Endodermal cell (in vitro differentiated cells): ENCODE results near the gene ADAMTS4. TPM values are rescaled to one million over a fixed set of nuclear protein-coding genes. Genes with fewer than 3 reads are reported as not detected.
A peak's percentile ranks its signal among the peaks of the same experiment; 100 is the strongest.

Source experiments
- DNase-seq: peaks from one replicate; pipeline ENCODE4 v3.0.0-alpha.2; 2017
- H3K27ac ChIP-seq: 2 replicates; pipeline ENCODE4 v1.5.1; 2013; ENCODE audit warnings: mild to moderate bottlenecking, low read depth, low read length, moderate library complexity
- H3K27me3 ChIP-seq: 2 replicates; pipeline ENCODE4 v1.6.1; 2013; ENCODE audit warnings: mild to moderate bottlenecking, low read length, moderate library complexity; ENCODE audit not compliant: insufficient read depth, control insufficient read depth, poor library complexity, severe bottlenecking
- H3K36me3 ChIP-seq: 2 replicates; pipeline ENCODE4 v1.7.0; 2013; ENCODE audit warnings: mild to moderate bottlenecking, low read length, moderate library complexity; ENCODE audit not compliant: control insufficient read depth, insufficient read depth
- H3K4me1 ChIP-seq: one replicate; pipeline ENCODE4 v1.7.0; 2013; ENCODE audit warnings: low read length; ENCODE audit not compliant: control insufficient read depth, insufficient read depth
- H3K4me3 ChIP-seq: 2 replicates; pipeline ENCODE4 v1.5.1; 2013; ENCODE audit warnings: mild to moderate bottlenecking, low read length, moderate library complexity
- H3K9ac ChIP-seq: 2 replicates; pipeline ENCODE4 v1.6.1; 2013; ENCODE audit warnings: mild to moderate bottlenecking, low read length, moderate library complexity; ENCODE audit not compliant: poor library complexity, severe bottlenecking; ENCODE audit errors: extremely low read depth
- H3K9me3 ChIP-seq: 2 replicates; pipeline ENCODE4 v1.6.1; 2013; ENCODE audit warnings: mild to moderate bottlenecking, low read length, moderate library complexity; ENCODE audit not compliant: control insufficient read depth
- H3K27ac Mint-ChIP-seq: 2 replicates; pipeline ENCODE4 v1.8.0; 2020; ENCODE audit warnings: mixed read lengths
- H3K27me3 Mint-ChIP-seq: 2 replicates; pipeline ENCODE4 v1.8.0; 2021; ENCODE audit warnings: mild to moderate bottlenecking, mixed read lengths; ENCODE audit not compliant: insufficient read depth
- H3K36me3 Mint-ChIP-seq: 2 replicates; pipeline ENCODE4 v1.8.0; 2020; ENCODE audit warnings: low read depth, mixed read lengths
- H3K4me1 Mint-ChIP-seq: 2 replicates; pipeline ENCODE4 v1.8.0; 2020; ENCODE audit warnings: mixed read lengths
- H3K4me3 Mint-ChIP-seq: 2 replicates; pipeline ENCODE4 v1.8.0; 2020; ENCODE audit warnings: mild to moderate bottlenecking, moderate library complexity, mixed read lengths
- H3K9me3 Mint-ChIP-seq: 2 replicates; pipeline ENCODE4 v1.8.0; 2020; ENCODE audit warnings: mild to moderate bottlenecking, mixed read lengths
- whole genome bisulfite sequencing, 2 experiments: methylation state at CpG; one replicate each; pipeline versions ENCODE4 v1.1.5 to v1.1.7; 2013; ENCODE audit warnings: missing lambda C conversion rate in 2 of 2, mixed read lengths in 1 of 2; ENCODE audit not compliant: insufficient coverage in 1 of 2, insufficient read length in 1 of 2; 5-methylcytosine and 5-hydroxymethylcytosine counted together
- total RNA-seq, 2 donors: library from RNA; stranded (reverse); fragmentation: NEBNext Ultra II Directional in 1 of 2; extraction: Animal tissue kit (Norgen Biotek cat#: 25700) in 1 of 2; gene quantifications; 2 replicates in 1 of 2; 3 replicates in 1 of 2; pipeline ENCODE4 v1.2.1, GENCODE V29; 2021
- TF ChIP-seq, protein P1 (sequence below): fragments of 200-600 bp; sonication (generic); conservative IDR thresholded peaks from 2 replicates; pipeline ENCODE4 v1.5.0; 2021; ENCODE audit warnings: antibody characterized with exemption, mild to moderate bottlenecking

ADAMTS4 gene
- total RNA-seq, 2 donors from 2014 or later: 4.4 to 9.6 TPM

GRCh38 chr1:161209790-161210409 is 11.0 kb upstream of the ADAMTS4 start:
- no peaks in the 10 kb centered on the region for H3K9me3 ChIP-seq
- peaks cover 79% of the 10 kb centered on the region for H3K36me3 ChIP-seq
- H3K27me3 Mint-ChIP-seq: no peaks in the 10 kb centered on the region
- H3K4me3 Mint-ChIP-seq: no peak overlapping the region
- no peaks in the 10 kb centered on the region for H3K9me3 Mint-ChIP-seq
- H3K4me1 Mint-ChIP-seq: peaks cover 7% of the 10 kb centered on the region
- TF ChIP-seq, protein P1, sequence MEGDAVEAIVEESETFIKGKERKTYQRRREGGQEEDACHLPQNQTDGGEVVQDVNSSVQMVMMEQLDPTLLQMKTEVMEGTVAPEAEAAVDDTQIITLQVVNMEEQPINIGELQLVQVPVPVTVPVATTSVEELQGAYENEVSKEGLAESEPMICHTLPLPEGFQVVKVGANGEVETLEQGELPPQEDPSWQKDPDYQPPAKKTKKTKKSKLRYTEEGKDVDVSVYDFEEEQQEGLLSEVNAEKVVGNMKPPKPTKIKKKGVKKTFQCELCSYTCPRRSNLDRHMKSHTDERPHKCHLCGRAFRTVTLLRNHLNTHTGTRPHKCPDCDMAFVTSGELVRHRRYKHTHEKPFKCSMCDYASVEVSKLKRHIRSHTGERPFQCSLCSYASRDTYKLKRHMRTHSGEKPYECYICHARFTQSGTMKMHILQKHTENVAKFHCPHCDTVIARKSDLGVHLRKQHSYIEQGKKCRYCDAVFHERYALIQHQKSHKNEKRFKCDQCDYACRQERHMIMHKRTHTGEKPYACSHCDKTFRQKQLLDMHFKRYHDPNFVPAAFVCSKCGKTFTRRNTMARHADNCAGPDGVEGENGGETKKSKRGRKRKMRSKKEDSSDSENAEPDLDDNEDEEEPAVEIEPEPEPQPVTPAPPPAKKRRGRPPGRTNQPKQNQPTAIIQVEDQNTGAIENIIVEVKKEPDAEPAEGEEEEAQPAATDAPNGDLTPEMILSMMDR: peak; percentile 93
- 51 to 62% methylated on average over 4 to 11 of the region's 11 CpGs for WGBS, 2 experiments
- H3K9ac ChIP-seq: no peak overlapping the region
- no peak overlapping the region for H3K27ac ChIP-seq
- peak overlapping the region; percentile 71 for H3K27ac Mint-ChIP-seq
- H3K27me3 ChIP-seq: no peaks in the 10 kb centered on the region
- no peaks in the 10 kb centered on the region for H3K4me1 ChIP-seq
- H3K36me3 Mint-ChIP-seq: peaks cover 73% of the 10 kb centered on the region
- no peak overlapping the region for H3K4me3 ChIP-seq
- peak; percentile 95 for DNase-seq

DNA sequence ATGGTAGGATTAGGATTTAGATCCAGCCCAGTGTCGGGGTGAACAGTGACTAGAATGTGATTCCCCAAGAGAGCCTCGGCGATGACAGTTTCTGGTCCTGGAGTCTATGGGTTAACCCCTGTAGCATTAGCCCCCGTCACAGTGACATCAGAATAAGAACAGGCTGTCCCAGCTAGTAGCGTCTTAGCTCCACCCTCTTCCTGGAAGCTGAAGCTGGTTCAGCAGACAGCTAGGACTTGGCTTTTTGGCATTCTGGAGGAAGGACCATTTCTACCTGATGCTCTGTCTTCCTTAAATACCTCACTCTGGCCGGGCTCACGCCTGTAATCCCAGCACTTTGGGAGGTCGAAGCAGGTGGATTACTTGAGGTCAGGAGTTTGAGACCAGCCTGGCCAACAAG is 8.3 kb upstream of the ADAMTS4 start:
- Histone ChIP-seq H3K4me1 (peaks cover 3% of the 10 kb centered on the region), H3K9ac (no peak overlapping the region), H3K27me3 (no peaks in the 10 kb centered on the region), H3K27ac (no peak overlapping the region), H3K4me3 (no peak overlapping the region), H3K36me3 (peaks cover 72% of the 10 kb centered on the region), H3K9me3 (no peaks in the 10 kb centered on the region)
- Mint-ChIP-seq H3K27me3 (no peaks in the 10 kb centered on the region), H3K4me1 (peaks cover 7% of the 10 kb centered on the region), H3K4me3 (no peak overlapping the region), H3K9me3 (no peaks in the 10 kb centered on the region), H3K36me3 (peaks cover 66% of the 10 kb centered on the region), H3K27ac (no peak overlapping the region)
- WGBS, 2 experiments: 92 to 97% methylated on average over 5 to 8 of the region's 8 CpGs
- TF ChIP-seq, protein P1: no peak
- no peak for DNase-seq

DNA sequence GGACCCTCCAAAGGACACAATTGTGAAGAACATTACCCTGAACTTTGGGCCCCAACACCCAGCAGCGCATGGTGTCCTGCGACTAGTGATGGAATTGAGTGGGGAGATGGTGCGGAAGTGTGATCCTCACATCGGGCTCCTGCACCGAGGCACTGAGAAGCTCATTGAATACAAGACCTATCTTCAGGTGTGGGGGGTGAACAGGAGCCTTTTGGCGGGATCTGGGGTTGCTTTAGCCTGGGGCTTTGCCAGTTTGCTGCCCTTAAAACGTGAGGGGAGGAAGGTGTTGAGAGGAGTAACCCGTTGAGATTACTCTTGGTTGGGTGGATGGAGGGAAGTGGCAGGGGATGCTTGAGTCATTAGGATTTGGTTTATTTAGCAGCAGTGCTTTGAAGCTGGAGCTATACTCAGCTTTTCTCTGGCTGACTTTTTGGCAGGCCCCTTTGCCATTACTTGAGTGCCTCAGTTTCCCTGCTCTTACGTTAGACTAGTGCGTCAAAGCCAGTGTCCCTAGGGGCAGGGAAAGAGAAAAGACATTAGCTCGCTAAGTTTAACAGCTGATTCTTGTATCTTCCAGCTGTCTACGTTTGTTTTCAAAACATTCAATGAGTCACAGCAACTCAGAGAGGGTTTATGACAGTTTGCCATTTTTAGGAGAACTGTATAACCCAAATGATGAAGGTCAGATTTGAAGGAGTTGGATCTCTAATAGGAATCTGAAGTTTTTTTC is 7.7 kb upstream of the ADAMTS4 start:
- WGBS, 2 experiments: 93 to 96% methylated on average over 7 to 12 of the region's 12 CpGs
- Mint-ChIP-seq H3K4me1 (peaks cover 11% of the 10 kb centered on the region), H3K27me3 (no peaks in the 10 kb centered on the region), H3K27ac (peak overlapping the region; percentile 30), H3K9me3 (no peaks in the 10 kb centered on the region), H3K36me3 (peaks cover 60% of the 10 kb centered on the region), H3K4me3 (no peak overlapping the region)
- H3K9ac ChIP-seq: no peak overlapping the region
- H3K4me1 ChIP-seq: peaks cover 7% of the 10 kb centered on the region
- H3K27ac ChIP-seq: no peak overlapping the region
- H3K4me3 ChIP-seq: no peak overlapping the region
- H3K9me3 ChIP-seq: no peaks in the 10 kb centered on the region
- TF ChIP-seq, protein P1: no peak
- H3K27me3 ChIP-seq: no peaks in the 10 kb centered on the region
- no peak for DNase-seq
- peaks cover 66% of the 10 kb centered on the region for H3K36me3 ChIP-seq
